ENCODE data around the gene SUGCT.
"Not testable (repeated sequence)": the region's sequence is repeated elsewhere in the genome, so short reads cannot be mapped to it uniquely, and the experiment has no call there.

Gene SUGCT

DNA sequence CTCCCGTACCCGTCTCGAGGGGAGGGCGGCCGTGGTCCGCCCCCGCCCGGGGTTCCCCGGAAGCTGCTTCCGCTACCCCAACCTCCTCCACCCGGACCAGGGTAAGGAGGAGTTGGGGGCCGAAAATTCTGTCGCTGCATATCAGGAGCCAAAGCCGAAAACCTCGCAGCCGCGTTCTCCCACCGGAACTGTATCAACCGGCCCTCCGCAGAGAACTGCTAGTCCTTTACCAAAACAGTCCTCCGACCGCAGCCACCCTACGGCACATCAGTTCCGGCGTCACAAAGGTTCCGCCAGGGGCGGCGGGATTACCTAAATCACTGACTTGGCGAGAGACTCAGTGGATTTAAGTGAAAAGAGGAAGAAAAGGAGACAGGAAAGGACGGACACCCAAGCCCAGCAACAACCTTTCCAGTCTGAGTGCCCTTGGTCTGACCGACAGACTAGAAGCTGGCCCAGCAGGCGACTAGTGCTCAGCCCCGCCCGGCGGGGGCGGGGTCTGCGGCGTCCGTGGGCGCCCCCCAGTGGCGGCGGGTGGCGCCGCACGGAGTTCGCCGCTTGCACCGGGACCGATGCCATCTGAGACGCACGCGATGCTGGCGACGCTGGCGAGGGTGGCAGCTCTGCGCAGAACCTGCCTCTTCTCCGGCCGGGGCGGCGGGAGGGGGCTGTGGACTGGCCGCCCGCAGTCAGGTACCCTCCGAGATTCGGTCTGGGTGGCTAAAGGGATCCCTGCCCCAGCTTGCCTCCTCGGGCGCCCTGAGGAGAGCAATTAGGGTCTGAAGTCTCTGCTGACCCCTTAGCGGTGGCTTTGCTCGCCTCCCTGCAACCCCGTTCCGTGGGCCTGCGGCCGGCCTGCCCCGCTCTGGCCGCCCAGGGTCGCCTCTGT, at the start of gene SUGCT, which contains the start of gene MPLKIP:
Gene SUGCT (plus strand): TSS at position 578 of the 889 bp plus-strand sequence.
Gene MPLKIP (minus strand): TSS at position 195 of the 889 bp plus-strand sequence. CDS start 55 bp downstream, at position 140.
- DNase-seq (ENCODE audit: low read depth in 2 of 2): peak; percentile 72 to 76

DNA sequence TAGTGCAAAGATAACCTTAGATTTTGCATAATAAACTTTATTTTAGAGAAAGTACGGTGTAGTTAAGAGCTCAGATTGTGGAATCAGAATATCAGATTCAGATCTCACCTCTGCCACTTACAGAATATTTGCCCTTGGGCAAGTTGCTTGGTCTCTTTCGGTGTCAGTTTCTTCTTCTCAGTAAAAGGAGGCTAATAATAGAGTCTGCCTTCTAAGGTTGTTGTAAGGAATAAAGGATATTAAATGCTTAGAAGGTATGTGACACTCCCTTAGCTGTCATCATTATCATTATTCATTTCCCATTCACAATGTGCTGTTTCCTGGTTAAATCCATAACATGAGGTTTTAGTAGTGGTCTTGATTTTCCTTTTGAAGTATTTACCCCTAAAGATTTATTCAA, 42.6 kb upstream of the SUGCT start:
- DNase-seq (ENCODE audit: low read depth in 2 of 2): no peak

DNA sequence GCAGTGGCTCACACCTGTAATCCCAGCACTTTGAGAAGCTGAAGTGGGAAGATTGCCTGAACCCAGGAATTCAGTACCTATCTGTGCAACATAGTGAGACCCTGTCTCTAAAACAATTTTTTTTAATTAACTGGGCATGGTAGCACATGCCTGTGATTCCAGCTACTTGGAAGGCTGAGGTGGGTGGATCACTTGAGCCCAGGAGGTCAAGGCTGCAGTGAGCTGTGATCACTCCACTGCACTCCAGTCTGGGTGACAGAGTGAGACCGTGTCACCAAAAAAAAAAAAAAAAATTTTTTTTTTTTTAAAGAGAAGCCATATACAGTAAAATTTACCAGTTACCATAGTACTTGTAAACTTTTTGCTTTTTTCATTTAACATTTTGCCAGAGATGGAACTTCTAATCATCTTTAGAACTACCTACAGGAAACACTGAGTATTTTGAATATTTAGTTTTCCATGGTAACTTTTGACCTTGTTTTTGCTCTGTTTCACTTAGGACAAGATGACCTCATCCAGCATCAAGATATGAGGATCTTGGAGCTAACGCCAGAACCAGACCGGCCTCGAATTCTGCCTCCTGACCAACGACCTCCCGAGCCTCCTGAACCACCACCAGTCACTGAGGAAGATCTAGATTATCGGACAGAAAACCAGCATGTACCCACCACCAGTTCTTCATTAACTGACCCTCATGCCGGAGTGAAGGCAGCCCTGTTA, 41.0 kb upstream of the SUGCT start:
- no peak for DNase-seq (ENCODE audit: low read depth in 2 of 2)

DNA sequence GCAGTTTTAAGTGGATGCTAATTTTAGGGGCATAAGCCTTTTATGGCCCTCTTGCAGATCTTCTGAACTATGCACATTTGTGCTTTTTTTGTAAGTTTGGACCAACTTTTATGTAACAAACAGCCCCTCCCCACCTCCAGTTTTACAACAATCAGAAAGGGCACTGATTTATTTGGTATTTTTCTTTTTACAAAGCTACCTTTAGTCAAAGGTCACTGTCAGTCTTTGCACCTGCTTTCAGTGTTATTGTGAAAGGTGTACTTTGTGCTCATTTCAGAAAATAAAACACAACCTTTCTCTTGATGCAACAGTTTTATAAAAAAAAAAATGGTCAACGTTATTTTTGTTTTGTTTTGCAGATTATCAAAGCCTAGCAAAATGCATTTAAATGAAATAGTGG, 39.6 kb upstream of the SUGCT start:
- no peak for DNase-seq (ENCODE audit: low read depth in 2 of 2)

DNA sequence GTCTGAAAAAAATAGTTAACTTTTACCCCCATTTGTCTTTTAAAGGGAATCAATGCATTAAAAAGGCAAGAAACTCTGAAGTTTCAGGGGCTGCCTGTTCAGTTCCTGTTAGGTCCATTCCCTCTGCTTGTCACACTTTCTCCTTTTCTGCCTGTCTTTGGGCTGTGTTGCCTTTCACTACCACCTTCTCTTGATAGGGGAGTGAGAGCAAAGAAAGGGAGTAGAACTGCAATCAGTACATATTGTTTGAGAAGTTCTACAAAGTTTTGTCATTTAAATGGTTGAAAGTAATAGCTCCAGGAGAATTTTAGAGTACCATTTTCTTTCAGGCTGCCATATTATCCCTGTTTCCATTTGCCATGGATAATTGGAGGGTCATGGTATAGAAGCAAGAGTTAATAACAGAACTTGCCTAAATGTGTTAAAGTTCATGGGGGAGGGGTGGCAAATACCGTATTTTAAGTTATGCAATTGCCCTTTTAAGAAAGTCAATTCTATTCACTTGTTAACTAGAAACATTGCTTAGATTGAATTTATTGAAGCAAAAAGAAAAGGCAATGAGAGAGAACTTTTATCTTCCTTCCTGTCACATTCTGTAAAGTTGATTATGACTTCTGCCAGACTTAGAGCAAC, 39.0 kb upstream of the SUGCT start:
- DNase-seq (ENCODE audit: low read depth in 2 of 2): no peak

DNA sequence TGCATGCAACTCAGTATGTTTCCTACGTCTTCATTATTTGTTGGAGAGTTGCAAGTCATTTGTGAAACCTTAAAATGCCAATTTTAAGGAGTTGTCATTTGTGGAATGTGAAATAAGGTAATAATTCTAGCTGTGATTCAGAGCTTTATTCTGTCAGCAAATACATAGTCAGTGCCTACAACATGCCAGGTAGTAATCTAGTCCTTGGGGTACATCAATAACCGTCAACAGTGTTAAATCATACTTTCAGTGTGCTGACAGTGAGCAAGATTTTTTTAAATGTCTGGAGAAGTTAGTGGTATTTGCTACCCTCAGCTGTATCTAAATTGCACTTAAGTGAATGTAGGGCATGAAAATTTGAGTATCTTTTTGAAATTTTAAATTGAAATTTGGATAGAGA, 37.1 kb upstream of the SUGCT start:
- no peak for DNase-seq (ENCODE audit: low read depth in 2 of 2)

DNA sequence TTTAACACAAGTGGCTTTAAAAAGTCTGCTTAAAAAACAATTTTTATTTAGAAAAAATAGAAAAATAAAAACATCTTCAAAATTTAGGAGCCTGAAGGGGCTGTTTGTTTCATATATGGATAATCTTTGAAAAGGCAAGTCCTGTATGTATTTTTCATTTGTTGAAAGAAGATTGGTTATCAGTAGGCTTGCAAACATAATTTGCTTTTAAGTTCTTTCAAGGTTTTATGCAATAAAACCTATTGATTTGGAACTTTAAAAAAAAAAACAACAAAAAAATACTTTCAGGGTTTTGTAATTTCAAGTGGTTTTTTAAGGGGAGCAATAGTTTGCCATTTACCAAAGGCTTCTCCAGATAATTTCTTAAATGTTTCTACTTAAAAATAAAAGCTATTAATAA, 36.0 kb upstream of the SUGCT start:
- DNase-seq (ENCODE audit: low read depth in 2 of 2): no peak

DNA sequence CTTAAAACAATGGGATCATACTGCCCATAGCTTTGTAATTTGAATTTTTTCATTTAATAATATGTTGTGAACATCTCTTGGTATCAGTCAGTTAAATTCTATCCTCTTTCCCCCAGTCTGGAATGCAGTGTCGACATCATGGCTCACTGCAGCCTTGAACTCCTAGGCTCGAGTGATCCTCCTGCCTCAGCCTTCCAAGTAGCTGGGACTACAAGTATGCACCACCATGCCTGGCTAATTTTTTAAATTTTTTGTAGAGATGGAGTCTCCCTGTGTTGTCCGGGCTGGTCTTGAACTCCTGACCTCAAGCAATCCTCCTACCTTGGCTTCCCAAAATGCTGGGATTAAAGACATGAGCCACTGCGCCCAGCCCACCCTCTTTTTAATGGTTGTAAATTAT, 35.0 kb upstream of the SUGCT start:
- no peak for DNase-seq (ENCODE audit: low read depth in 2 of 2)

DNA sequence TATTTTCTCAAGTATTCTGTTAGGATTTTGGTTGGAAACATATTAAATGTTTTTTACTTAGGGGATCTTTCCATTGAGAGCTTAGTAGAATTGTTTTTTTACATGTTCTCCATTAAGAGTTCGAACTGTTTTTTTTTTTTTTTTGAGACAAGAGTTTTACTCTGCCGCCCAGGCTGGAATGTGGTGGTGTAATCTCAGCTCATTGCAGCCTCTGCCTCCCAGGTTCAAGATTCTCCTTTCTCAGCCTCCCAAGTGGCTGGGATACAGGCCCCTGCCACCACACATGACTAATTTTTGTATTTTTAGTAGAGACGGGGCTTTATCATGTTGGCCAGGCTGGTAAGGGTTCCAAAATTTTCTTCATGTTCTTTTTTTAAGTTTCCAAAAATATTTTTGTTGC, 33.6 kb upstream of the SUGCT start:
- no peak for DNase-seq (ENCODE audit: low read depth in 2 of 2)

DNA sequence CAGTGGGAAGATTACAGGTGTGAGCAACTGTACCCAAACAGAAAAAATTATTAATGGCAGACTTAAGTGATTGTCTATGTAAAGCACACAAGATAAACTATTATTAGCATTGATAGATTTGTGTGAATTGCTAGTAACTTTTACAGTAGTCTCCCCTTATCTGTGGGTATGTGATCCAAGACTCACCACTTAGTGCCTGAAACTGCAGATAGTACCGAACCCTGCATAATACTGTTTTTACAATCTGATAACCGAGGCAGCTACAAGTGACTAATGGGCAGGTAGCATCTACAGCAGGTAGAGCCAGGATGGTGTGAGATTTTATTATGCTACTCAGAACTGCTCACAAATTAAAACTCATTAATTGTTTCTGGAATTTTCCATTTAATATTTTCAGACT, 31.9 kb upstream of the SUGCT start:
- no peak for DNase-seq (ENCODE audit: low read depth in 2 of 2)

DNA sequence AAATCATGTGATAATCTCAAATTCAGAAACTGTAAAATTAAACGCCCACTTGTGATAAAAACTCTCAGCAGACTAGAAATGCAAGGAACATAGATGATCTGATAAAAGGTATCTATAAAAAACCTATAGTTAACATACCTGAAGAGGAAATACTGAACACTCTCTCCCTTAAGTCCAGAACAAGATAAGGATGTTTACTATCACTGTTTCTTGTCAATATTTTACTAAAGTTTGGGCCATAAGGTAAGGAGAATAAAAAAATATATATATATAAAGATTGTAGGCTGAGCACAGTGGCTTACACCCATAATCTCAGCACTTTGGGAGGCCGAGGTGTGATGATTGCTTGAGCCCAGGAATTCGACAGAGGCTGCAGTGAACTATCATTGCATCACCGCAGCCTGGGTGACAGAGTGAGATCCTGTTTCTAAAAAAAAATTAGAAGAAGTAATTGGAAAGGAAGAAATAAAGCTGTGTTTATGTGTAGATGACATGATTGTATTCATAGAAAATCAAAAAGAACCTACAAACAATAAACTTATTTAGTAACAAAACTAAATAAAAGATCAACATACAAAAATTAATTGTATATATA, 28.8 kb upstream of the SUGCT start:
- DNase-seq (ENCODE audit: low read depth in 2 of 2): no peak

DNA sequence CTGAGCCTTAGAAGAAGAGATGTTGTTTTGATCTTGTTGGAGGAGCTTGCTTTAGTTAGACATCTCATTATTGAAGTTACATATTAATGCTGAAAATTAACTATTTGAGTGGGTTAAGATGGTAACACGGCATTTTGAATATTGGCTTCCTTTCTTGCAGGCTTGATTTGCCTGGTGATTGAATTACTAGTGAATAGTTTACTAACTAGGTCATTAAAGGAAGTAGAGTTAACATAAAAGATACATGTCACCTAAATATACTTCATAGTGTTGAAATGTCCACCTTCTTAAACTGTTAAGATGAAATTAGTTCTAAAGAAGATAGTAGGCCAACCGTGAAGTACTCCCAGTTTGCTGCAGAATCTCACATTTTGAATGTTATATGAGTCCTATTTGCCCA, 18.9 kb upstream of the SUGCT start:
- no peak for DNase-seq (ENCODE audit: low read depth in 2 of 2)

DNA sequence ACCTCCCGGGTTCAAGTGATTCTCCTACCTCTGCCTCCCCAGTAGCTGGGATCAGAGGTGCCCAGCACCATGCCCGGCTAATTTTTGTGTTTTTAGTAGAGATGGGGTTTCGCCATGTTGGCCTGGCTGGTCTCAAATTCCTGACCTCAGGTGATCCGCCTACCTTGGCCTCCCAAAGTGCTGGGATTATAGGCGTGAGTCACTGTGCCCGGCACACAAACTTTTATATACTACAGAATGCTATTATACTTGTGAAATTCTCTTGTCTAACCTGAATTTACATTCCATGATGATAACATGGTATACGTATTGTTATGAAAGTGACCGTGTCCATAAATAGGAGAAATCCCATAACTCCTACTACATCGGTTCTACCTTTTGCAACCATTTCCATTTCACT, 17.6 kb upstream of the SUGCT start:
- not testable (repeated sequence) for DNase-seq (ENCODE audit: low read depth in 2 of 2)

DNA sequence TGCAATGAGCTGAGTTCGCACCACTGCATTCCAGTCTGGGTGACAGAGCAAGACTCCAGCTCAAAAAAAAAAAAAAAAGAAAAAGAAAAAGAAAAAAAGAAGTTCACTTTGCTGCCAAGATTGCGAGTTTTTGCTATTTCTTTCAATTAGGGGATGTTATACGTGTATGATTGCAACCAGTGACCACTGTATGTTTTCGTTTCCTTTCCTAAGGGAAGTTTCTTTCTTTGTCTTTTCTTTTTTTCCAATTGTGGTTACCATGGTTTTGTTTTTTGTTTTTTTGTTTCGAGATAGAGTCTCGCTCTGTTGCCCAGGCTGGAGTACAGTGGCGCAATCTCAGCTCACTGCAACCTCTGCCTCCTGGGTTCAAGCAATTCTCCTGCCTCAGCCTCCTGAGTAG, 16.6 kb upstream of the SUGCT start:
- not testable (repeated sequence) for DNase-seq (ENCODE audit: low read depth in 2 of 2)

DNA sequence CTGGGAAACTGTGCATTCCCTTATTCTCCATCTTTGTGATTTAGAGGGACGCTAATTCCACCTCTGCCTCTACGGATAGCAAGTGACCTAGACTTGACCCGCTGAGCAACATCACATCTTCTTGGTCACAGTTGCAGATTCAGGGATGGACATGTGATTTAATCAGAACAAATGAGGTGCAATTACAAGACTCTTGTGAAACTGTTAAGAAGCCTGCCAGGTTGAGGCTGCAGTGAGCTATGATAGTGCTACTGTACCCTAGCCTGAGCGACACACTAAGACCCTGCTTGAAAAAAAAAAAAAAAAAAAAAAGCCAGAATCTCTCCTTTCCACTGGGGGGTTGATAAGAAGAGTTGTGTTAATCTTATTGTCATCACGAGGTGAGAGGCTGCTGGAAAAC, 14.8 kb upstream of the SUGCT start:
- no peak for DNase-seq (ENCODE audit: low read depth in 2 of 2)

DNA sequence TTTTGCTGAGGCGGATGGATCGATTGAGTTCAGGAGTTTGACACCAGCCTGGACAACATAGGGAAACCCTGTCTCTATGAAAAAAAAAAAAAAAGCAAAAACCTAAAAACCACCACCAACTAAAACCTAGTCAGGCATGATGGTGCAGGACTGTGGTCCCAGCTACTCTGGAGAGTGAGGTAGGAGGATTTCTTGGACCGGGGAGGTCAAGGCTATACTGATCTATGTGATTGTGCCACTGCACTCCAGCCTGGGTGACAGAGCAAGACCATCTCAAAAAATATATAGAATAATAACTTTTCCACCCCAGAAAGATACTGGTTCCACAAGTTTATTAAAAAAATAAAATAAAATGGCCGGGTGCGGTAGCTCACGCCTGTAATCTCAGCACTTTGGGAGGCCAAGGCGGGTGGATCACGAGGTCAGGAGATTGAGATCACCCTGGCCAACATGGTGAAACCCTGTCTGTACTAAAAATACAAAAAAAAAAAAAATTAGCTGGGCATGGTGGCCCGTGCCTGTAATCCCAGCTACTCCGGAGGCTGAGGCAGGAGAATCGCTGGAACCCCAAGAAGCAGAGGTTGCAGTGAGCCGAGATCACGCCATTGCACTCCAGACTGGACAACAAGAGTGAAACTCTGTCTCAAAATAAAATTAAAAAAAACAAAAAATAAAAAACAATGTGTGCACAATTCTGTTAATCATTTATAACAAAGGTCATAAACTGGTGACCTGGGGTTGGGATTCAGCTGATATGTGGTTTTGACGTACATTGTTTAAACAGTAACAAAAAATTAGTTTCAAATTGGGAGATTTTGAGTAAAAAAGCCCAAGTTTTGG, 12.5 kb upstream of the SUGCT start:
- DNase-seq (ENCODE audit: low read depth in 2 of 2): not testable (repeated sequence)

DNA sequence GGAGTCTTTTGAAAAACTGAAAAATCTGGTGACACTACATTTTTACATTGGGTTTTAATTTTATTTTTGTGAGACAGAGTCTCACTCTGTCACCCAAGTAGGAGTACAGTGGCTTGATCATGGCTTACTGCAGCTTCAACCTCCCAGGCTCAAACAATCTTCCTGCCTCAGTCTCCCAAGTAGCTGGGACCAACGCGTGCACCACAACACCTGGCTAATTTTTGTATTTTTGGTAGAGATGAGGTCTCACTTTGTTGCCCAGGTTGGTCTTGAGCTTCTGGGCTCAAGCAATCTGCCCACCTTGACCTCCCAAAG, 11.9 kb upstream of the SUGCT start:
- no peak for DNase-seq (ENCODE audit: low read depth in 2 of 2)

DNA sequence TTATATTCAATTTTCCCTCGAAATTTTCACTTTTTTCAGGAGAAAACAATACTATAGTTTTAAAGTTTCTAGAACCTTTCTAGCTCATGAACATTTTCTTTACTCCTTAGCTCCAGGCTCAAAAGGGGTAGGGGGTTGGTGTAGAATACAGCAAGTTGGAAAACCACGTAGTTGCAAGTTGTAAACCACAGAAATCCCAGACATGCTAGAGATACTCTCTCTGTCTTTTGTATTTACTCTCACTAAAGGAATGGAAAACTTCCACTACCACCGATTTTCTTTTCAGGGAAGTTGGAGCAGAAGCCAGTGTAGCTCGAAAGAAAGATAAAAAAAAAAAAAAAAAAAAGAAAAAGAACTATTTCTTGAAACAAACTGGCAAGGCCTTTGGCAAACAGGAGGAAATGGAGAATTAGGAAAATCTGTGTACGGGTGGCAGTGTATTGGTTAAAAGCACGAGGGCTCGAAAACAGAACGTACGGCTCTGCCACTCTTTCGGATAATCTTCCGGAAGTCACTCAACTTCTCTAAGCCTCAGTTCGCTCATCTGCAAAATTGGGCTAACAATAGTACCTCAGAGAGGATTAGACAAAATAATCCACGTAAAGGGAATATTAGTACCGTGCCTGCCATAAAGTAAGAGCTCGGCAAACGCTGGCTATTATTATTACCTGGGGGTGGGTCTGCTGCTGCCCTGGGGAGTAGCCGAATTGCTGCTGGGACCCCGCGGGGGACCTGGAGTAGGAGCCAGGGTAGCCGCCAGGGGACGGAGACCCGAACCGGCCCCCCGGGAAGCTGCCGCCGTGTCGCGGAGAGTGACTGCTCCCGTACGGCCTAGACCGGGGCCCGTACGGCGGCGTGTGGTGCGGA, 1.0 kb upstream of the SUGCT start:
- no peak for DNase-seq (ENCODE audit: low read depth in 2 of 2)

DNA sequence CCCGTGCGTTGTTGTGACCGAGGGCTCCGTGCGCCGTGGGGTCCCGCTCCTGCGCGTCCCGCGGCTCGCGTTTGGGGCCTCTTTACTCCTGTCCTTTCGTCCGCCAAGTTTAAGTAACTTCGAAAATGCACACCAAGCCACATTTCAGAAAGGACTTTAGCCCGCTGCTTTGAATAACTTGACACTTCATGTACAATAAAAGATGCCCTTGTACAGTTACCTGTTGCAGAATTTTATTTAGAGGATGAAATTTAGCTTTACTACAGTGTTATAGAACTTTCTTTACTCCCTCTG, 459 bp downstream of the SUGCT start:
- DNase-seq (ENCODE audit: low read depth in 2 of 2): no peak

DNA sequence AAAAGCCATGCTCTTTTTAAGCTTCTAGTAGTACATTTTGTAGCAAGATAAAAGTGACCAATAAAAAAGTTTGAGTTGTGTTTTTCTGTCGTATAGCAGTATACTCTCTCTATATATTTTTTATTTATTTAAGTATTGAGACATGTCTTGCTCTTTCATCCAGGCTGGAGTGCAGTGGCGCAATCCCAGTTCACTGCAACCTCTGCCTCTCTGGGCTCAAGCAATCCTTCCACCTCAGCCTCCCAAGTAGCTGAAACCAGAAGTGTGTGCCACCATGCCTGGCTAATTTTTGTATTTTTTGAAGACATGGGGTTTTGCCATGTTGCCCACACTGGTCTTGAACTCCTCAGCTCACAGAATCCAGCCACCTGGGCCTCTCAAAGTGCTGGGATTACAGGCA, 2.8 kb downstream of the SUGCT start:
- DNase-seq (ENCODE audit: low read depth in 2 of 2): no peak

DNA sequence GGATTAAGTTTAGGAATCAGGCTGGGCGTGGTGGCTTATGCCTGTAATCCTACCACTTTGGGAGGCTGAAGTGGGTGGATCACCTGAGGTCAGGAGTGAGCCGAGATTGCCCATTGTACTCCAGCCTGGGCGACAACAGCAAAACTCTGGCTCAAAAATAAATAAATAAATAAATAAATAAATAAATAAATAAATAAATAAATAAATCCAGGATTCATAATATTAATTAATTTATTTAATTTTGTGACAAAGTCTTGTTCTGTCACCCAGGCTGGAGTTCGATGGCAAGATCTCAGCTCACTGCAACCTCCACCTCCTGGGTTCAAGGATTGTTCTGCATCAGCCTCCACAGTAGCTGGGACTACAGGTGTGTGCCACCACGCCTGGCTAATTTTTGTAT, 4.2 kb downstream of the SUGCT start:
- DNase-seq (ENCODE audit: low read depth in 2 of 2): no peak
